C4-2B (cell line): Measurements from ENCODE around the gene SLC9A5.

Source experiments
- CTCF ChIP-seq: fragments of 450-650 bp; conservative IDR thresholded peaks from 2 replicates; pipeline ENCODE4 v1.5.1; 2017; ENCODE audit warnings: mild to moderate bottlenecking
- ZFX ChIP-seq: fragments of 450-650 bp; IDR thresholded peaks from 2 replicates; pipeline ENCODE4 v1.6.1; 2017

- TF ChIP-seq CTCF (no peak), ZFX (no peak)
Measured at GRCh38 chr16:67236563-67237395, 12.0 kb upstream of the SLC9A5 start.
